WTC11 (cell line): ENCODE results near the gene ATP13A4. TPM values are rescaled to one million over a fixed set of nuclear protein-coding genes. Genes with fewer than 3 reads are reported as not detected.

Experiments
- ATAC-seq: fragments of 200-7000 bp; cut with Tn5 transposase; 2 replicates; pipeline ENCODE4 v1.10.0; 2021; ENCODE audit warnings: mild to moderate bottlenecking, moderate library complexity
- CTCF ChIA-PET: fragments of 300-600 bp; sonication (Branson Sonifier 250); formaldehyde crosslinking; loops from one replicate; lab custom pipeline; 2021; ENCODE audit warnings: antibody characterized with exemption; lab: Charles Lee
- POLR2A ChIA-PET: fragments of 350-600 bp; sonication (Branson Sonifier 250); formaldehyde crosslinking; loops from one replicate; lab custom pipeline; 2021; ENCODE audit warnings: antibody characterized with exemption; lab: Charles Lee
- DNase-seq: peaks from one replicate; pipeline ENCODE4 v3.0.0; 2021; ENCODE audit warnings: low spot score
- H3K27ac Mint-ChIP-seq: 2 replicates; pipeline ENCODE4 v1.8.0; 2021; ENCODE audit warnings: mixed read lengths
- H3K27me3 Mint-ChIP-seq: 2 replicates; pipeline ENCODE4 v1.8.0; 2021; ENCODE audit warnings: low read depth, mild to moderate bottlenecking, moderate library complexity, mixed read lengths
- H3K36me3 Mint-ChIP-seq: 2 replicates; pipeline ENCODE4 v1.8.0; 2021; ENCODE audit warnings: mixed read lengths
- H3K4me1 Mint-ChIP-seq: 2 replicates; pipeline ENCODE4 v1.8.0; 2022; ENCODE audit warnings: mixed read lengths
- H3K4me3 Mint-ChIP-seq: 2 replicates; pipeline ENCODE4 v1.8.0; 2021; ENCODE audit warnings: mild to moderate bottlenecking, moderate library complexity, mixed read lengths
- H3K9me3 Mint-ChIP-seq: 2 replicates; pipeline ENCODE4 v1.8.0; 2021; ENCODE audit warnings: mixed read lengths
- AR ChIP-seq: fragments of 250-450 bp; sonication (Bioruptor Pico); IDR thresholded peaks from 2 replicates; pipeline ENCODE4 v1.9.0; 2021; ENCODE audit warnings: mild to moderate bottlenecking
- CTCF ChIP-seq: fragments of 200-600 bp; IDR thresholded peaks from 2 replicates; pipeline ENCODE4 v1.8.0; 2022; ENCODE audit warnings: antibody characterized with exemption
- ELF4 ChIP-seq: sonication (generic); formaldehyde crosslinking; IDR thresholded peaks from 2 replicates; pipeline ENCODE4 v1.8.1; 2022; ENCODE audit warnings: low read depth, mild to moderate bottlenecking, moderate library complexity, missing genetic modification reagents
- ESRRA ChIP-seq: sonication (generic); formaldehyde crosslinking; IDR thresholded peaks from 2 replicates; pipeline ENCODE4 v1.8.1; 2022; ENCODE audit warnings: mild to moderate bottlenecking, missing genetic modification reagents, borderline replicate concordance
- ETV6 ChIP-seq: sonication (generic); formaldehyde crosslinking; IDR thresholded peaks from 2 replicates; pipeline ENCODE4 v1.8.1; 2022; ENCODE audit warnings: mild to moderate bottlenecking, missing genetic modification reagents
- FOXP1 ChIP-seq: sonication (generic); formaldehyde crosslinking; IDR thresholded peaks from 2 replicates; pipeline ENCODE4 v1.8.0; 2022; ENCODE audit warnings: missing genetic modification reagents, mild to moderate bottlenecking, moderate library complexity, borderline replicate concordance
- GABPB1 ChIP-seq: sonication (generic); formaldehyde crosslinking; IDR thresholded peaks from 2 replicates; pipeline ENCODE4 v1.8.1; 2023; ENCODE audit warnings: mild to moderate bottlenecking, missing genetic modification reagents
- GTF2I ChIP-seq: fragments of 250-450 bp; sonication (Bioruptor Pico); conservative IDR thresholded peaks from 2 replicates; pipeline ENCODE4 v1.4.0; 2021; ENCODE audit warnings: mild to moderate bottlenecking
- HMGXB4 ChIP-seq: sonication (generic); formaldehyde crosslinking; IDR thresholded peaks from 2 replicates; pipeline ENCODE4 v1.8.1; 2023; ENCODE audit warnings: mild to moderate bottlenecking, moderate library complexity, missing genetic modification reagents
- IRF1 ChIP-seq: sonication (generic); formaldehyde crosslinking; IDR thresholded peaks from 2 replicates; pipeline ENCODE4 v1.8.0; 2023; ENCODE audit warnings: missing genetic modification reagents
- MAX ChIP-seq: sonication (generic); formaldehyde crosslinking; IDR thresholded peaks from 2 replicates; pipeline ENCODE4 v1.8.0; 2022; ENCODE audit warnings: mild to moderate bottlenecking, missing genetic modification reagents
- MYBL2 ChIP-seq: sonication (generic); formaldehyde crosslinking; IDR thresholded peaks from 2 replicates; pipeline ENCODE4 v1.8.1; 2023; ENCODE audit warnings: mild to moderate bottlenecking, moderate library complexity, missing genetic modification reagents
- NFYB ChIP-seq: sonication (generic); formaldehyde crosslinking; conservative IDR thresholded peaks from 2 replicates; pipeline ENCODE4 v1.8.0; 2022; ENCODE audit warnings: low read depth, missing genetic modification reagents
- NR1H2 ChIP-seq: sonication (generic); formaldehyde crosslinking; IDR thresholded peaks from 2 replicates; pipeline ENCODE4 v1.9.0; 2021; ENCODE audit warnings: mild to moderate bottlenecking, moderate library complexity, missing genetic modification reagents
- NR3C1 ChIP-seq: sonication (generic); formaldehyde crosslinking; conservative IDR thresholded peaks from 2 replicates; pipeline ENCODE4 v1.8.1; 2023; ENCODE audit warnings: low read depth, mild to moderate bottlenecking, missing genetic modification reagents
- STAT6 ChIP-seq: sonication (generic); formaldehyde crosslinking; conservative IDR thresholded peaks from 2 replicates; pipeline ENCODE4 v1.8.1; 2023; ENCODE audit warnings: mild to moderate bottlenecking, low read depth, missing genetic modification reagents, moderate library complexity
- TEAD4 ChIP-seq: sonication (generic); formaldehyde crosslinking; IDR thresholded peaks from 2 replicates; pipeline ENCODE4 v1.8.0; 2022; ENCODE audit warnings: mild to moderate bottlenecking, missing genetic modification reagents
- ZBTB21 ChIP-seq: sonication (generic); formaldehyde crosslinking; IDR thresholded peaks from 2 replicates; pipeline ENCODE4 v1.8.1; 2023; ENCODE audit warnings: mild to moderate bottlenecking, missing genetic modification reagents, borderline replicate concordance
- ZNF232 ChIP-seq: sonication (generic); formaldehyde crosslinking; IDR thresholded peaks from 2 replicates; pipeline ENCODE4 v1.8.0; 2022; ENCODE audit warnings: mild to moderate bottlenecking, missing genetic modification reagents
- ZNF281 ChIP-seq: sonication (generic); formaldehyde crosslinking; IDR thresholded peaks from 2 replicates; pipeline ENCODE4 v1.8.0; 2023; ENCODE audit warnings: mild to moderate bottlenecking, missing genetic modification reagents
- total RNA-seq: library from RNA; stranded (reverse); gene quantifications from 3 replicates; pipeline ENCODE4 v1.2.3, GENCODE V29; 2021

ATP13A4 gene
- total RNA-seq, 1 experiment from 2014 or later = 0.20 TPM

GRCh38 chr3:193507566-193507965 is 47.1 kb downstream of the ATP13A4 start:
- TF ChIP-seq TEAD4 (CRISPR knock-in tag) = no peak
- TF ChIP-seq NR3C1 (CRISPR knock-in tag) = no peak
- no peak for TF ChIP-seq ZBTB21 (CRISPR knock-in tag)
- TF ChIP-seq HMGXB4 (CRISPR knock-in tag) = no peak
- no peak for TF ChIP-seq ESRRA (CRISPR knock-in tag)
- TF ChIP-seq ELF4 (CRISPR knock-in tag) = no peak
- TF ChIP-seq MAX (CRISPR knock-in tag) = no peak
- no peak for TF ChIP-seq NR1H2 (CRISPR knock-in tag)
- TF ChIP-seq AR (CRISPR knock-in tag) = no peak
- no peak for TF ChIP-seq ETV6
- TF ChIP-seq ZNF232 (CRISPR knock-in tag) = no peak
- no peak for TF ChIP-seq NFYB (CRISPR knock-in tag)
- no peak for TF ChIP-seq FOXP1 (CRISPR knock-in tag)
- no peak for TF ChIP-seq STAT6 (CRISPR knock-in tag)
- no peak for TF ChIP-seq MYBL2 (CRISPR knock-in tag)
- no peak for TF ChIP-seq IRF1 (CRISPR knock-in tag)
- TF ChIP-seq CTCF = no peak
- TF ChIP-seq GTF2I = no peak
- no peak for TF ChIP-seq GABPB1 (CRISPR knock-in tag)
- TF ChIP-seq ZNF281 (CRISPR knock-in tag) = no peak
- Mint-ChIP-seq H3K36me3 (no peaks in the 10 kb centered on the region), H3K9me3 (no peaks in the 10 kb centered on the region), H3K27ac (no peak overlapping the region), H3K27me3 (no peaks in the 10 kb centered on the region), H3K4me3 (no peak overlapping the region), H3K4me1 (peaks cover 6% of the 10 kb centered on the region)
- ATAC-seq (no peak), DNase-seq (no peak)
- ChIA-PET POLR2A (no interaction called here), CTCF (no interaction called here)
